Dendritic cell treated with granulocyte-macrophage colony-stimulating factor and Interleukin-4, amounts not matched to agents 40 ng/mL and 50 ng/mL, for 4 days (primary cell): ENCODE results near the gene ITGA3.
"Not testable (repeated sequence)": the region's sequence is repeated elsewhere in the genome, so short reads cannot be mapped to it uniquely, and the experiment has no call there.

ENCODE experiments used
- H3K27ac Mint-ChIP-seq: one replicate; pipeline ENCODE4 v1.8.0; 2022; ENCODE audit warnings: mild to moderate bottlenecking, mixed read lengths
- H3K27me3 Mint-ChIP-seq: one replicate; pipeline ENCODE4 v1.8.0; 2022; ENCODE audit warnings: mild to moderate bottlenecking, mixed read lengths
- H3K36me3 Mint-ChIP-seq: one replicate; pipeline ENCODE4 v1.8.0; 2022; ENCODE audit warnings: low read depth, mixed read lengths
- H3K4me1 Mint-ChIP-seq: one replicate; pipeline ENCODE4 v1.8.0; 2022; ENCODE audit warnings: low read depth, mixed read lengths
- H3K4me3 Mint-ChIP-seq: one replicate; pipeline ENCODE4 v1.8.0; 2022; ENCODE audit warnings: mild to moderate bottlenecking, moderate library complexity, mixed read lengths
- H3K9me3 Mint-ChIP-seq: one replicate; pipeline ENCODE4 v1.8.0; 2022; ENCODE audit warnings: mixed read lengths
- intact Hi-C: fragments of 100-400 bp; cut with micrococcal nuclease; formaldehyde crosslinking; loops from one replicate; pipeline ENCODE4 v1.15.0; 2022

The ITGA3 gene

DNA sequence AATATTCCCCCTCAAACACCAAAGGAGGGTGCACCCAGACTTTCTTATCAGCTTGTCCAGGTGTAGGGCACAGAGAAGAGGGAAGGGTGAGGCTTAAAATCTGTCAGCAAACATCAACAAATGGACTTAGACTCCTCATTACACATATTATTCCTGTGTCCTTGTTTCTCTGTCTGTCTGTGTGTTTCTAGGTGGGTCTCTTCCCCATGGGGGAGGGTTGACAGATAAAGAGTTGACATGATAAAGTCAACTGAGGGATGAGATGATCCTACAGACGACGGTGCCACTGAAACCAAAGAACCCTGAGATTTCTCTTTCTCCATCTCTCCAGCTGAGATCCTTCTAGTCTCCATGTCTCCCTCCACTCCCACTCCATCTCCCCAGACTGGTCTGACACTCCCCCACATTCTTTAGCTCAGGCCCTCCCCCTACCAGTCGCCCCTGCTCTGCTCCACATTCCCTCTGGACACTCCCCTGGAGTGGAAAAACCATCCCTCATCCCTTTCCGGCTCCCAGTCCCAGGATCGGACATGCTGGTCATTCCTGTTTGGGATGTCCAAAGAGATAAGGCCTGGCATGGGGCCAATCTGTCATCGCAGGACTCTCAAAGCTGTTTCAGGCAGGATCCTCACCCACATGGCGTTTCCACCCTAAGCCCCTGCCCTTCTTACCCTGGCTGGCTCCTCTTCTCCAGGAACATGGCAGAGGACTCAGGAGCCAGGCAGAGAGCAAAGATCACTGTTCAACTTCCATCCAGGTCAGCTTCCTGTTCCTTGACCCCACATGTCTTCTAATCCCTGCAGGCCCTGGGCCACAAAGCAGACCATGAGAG lies 2.9 kb upstream of the ITGA3 start:
- H3K4me1 Mint-ChIP-seq: peaks cover 35% of the 10 kb centered on the region
- intact Hi-C loops: no loop called here

GRCh38 chr17:50053654-50053960 lies 2.3 kb upstream of the ITGA3 start:
- H3K27me3 Mint-ChIP-seq: peaks cover 71% of the 10 kb centered on the region
- no peaks in the 10 kb centered on the region for H3K9me3 Mint-ChIP-seq
- peaks cover 35% of the 10 kb centered on the region for H3K4me1 Mint-ChIP-seq
- H3K4me3 Mint-ChIP-seq: no peak overlapping the region
- intact Hi-C loops: no loop called here
- H3K36me3 Mint-ChIP-seq: no peaks in the 10 kb centered on the region
- no peak overlapping the region for H3K27ac Mint-ChIP-seq

More for the DNA sequence above, 2.9 kb upstream of the ITGA3 start:
- Mint-ChIP-seq H3K27me3 (peaks cover 66% of the 10 kb centered on the region), H3K36me3 (no peaks in the 10 kb centered on the region), H3K9me3 (no peaks in the 10 kb centered on the region), H3K4me3 (no peak overlapping the region), H3K27ac (no peak overlapping the region)

DNA sequence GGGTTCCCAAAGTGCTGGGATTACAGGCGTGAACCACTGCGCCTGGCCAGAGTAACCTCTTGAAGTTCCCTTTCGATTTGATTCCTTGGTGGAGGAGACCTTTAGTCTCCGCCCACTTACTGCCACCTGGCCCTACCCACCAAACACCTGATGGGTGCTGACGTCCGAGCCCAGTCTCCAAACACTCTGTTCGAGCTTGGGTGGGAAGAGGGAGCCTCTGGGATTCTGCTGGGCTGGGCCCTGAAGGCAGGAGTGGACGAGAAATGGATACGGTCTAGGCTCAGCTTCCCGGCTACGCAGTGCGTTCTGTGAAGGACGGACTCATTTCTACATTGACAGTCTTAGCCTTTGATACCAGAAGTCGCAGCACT lies 870 bp upstream of the ITGA3 start:
- H3K4me1 Mint-ChIP-seq: peaks cover 35% of the 10 kb centered on the region
- peak overlapping the region; percentile 84 for H3K4me3 Mint-ChIP-seq
- H3K36me3 Mint-ChIP-seq: no peaks in the 10 kb centered on the region
- H3K27me3 Mint-ChIP-seq: peaks cover 77% of the 10 kb centered on the region
- H3K9me3 Mint-ChIP-seq: no peaks in the 10 kb centered on the region
- H3K27ac Mint-ChIP-seq: no peak overlapping the region
- intact Hi-C loops: no loop called here

DNA sequence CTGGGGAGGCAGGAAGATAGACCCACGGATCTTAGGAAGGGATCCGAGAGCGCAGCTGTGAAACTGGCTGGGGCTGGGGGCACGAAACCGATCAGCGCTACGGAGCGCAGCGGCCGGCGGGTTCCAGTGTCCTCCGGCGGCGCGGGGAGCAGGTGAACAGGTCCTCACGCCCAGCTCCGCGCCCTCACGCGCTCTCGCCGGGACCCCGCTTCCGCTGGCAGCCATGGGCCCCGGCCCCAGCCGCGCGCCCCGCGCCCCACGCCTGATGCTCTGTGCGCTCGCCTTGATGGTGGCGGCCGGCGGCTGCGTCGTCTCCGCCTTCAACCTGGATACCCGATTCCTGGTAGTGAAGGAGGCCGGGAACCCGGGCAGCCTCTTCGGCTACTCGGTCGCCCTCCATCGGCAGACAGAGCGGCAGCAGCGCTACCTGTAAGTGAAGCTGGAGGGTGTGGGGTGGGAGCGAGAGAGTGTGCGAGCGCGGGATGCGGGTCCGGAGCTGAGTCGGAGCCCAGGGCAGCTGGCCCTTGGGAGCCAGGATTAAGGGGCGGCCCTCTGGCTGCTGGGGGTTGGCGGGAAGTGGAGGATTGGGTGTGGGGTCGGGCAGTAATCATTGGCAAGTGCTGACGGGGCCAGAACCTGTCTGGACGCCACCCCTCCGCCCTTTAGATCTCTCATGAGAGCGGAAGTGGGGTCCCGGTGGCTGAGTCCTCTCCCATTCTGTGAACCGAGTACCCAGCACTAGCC lies 479 bp downstream of the ITGA3 start:
- Mint-ChIP-seq H3K4me1 (peaks cover 30% of the 10 kb centered on the region), H3K27ac (no peak overlapping the region), H3K36me3 (no peaks in the 10 kb centered on the region), H3K4me3 (peak overlapping the region; percentile 84), H3K27me3 (peaks cover 83% of the 10 kb centered on the region), H3K9me3 (no peaks in the 10 kb centered on the region)
- intact Hi-C loops: no loop called here

DNA sequence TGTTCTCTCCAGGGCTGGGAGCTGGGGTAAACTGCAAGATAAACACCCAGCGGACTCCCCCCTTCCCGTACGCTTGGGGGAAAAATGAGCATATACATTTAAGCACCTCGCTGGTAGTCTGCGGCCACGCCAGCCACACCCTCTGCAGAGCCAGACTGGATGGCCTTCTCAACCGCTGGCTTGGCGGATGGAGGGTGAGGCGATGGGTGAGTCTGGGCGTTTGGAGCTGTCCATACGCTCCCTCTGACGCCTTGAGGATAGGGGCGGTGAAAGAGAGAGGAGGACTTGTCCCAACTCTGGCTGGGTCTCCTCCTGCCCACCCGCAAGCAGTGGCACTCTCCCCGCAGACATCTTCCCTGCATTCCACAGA lies 1.0 kb downstream of the ITGA3 start:
- H3K36me3 Mint-ChIP-seq: no peaks in the 10 kb centered on the region
- H3K4me1 Mint-ChIP-seq: peaks cover 29% of the 10 kb centered on the region
- H3K27ac Mint-ChIP-seq: no peak overlapping the region
- peaks cover 83% of the 10 kb centered on the region for H3K27me3 Mint-ChIP-seq
- no peak overlapping the region for H3K4me3 Mint-ChIP-seq
- intact Hi-C loops: no loop called here
- no peaks in the 10 kb centered on the region for H3K9me3 Mint-ChIP-seq

DNA sequence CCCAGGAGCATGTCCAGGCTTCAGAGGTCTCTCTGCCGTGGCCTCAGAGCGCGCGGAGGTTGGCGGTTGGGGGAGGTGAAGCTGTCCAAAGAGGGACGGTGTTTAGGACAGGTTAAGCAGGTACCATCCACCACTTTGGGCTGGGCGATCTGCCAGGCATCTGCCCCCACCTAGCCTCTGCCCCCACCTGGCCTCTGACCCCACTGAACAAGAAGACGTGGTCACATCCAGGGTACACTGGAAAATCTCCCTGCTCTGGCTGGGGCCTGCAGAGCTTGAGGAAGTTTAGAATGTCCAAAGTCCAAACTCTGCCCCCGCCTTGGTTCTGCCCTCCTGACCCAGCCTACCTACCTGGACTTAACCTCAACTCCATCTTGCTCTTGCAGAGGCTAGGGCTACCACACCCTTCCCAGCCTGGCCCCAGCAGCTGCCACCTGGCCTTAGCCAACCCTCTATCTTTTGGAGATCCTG lies 1.6 kb downstream of the ITGA3 start:
- Mint-ChIP-seq H3K27me3 (peaks cover 77% of the 10 kb centered on the region), H3K4me3 (no peak overlapping the region), H3K27ac (no peak overlapping the region), H3K36me3 (no peaks in the 10 kb centered on the region), H3K4me1 (peaks cover 30% of the 10 kb centered on the region), H3K9me3 (no peaks in the 10 kb centered on the region)
- intact Hi-C loops: no loop called here

- peaks cover 36% of the 10 kb centered on the region for H3K4me1 Mint-ChIP-seq
- H3K27me3 Mint-ChIP-seq: peaks cover 70% of the 10 kb centered on the region
- no peak overlapping the region for H3K27ac Mint-ChIP-seq
- H3K36me3 Mint-ChIP-seq: no peaks in the 10 kb centered on the region
- H3K4me3 Mint-ChIP-seq: no peak overlapping the region
- H3K9me3 Mint-ChIP-seq: no peaks in the 10 kb centered on the region
- intact Hi-C loops: no loop called here
These were observed 2.5 kb downstream of the ITGA3 start for GRCh38 chr17:50058296-50058953.

DNA sequence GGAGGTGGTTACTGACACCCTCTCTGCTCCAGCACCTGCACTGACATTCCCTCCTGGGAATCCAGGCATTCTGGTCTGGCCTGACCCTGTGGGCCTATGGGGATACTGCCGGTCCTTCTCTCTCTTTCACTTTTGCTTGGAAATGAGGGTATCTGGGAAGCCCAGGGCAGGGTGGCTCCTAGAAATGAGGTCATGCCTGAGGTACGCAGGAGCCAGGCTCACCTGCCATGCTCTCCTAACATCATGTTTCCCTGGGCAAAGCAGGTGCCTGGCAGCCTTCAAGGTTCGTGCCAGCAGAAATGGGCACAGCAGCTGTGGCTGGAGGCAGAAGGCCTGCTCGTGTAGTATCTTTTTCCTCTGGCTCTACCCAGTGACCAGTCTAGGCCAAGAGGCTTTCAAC lies 3.3 kb downstream of the ITGA3 start:
- peaks cover 69% of the 10 kb centered on the region for H3K27me3 Mint-ChIP-seq
- no peaks in the 10 kb centered on the region for H3K9me3 Mint-ChIP-seq
- intact Hi-C loops: no loop called here
- no peaks in the 10 kb centered on the region for H3K36me3 Mint-ChIP-seq
- H3K4me1 Mint-ChIP-seq: peaks cover 45% of the 10 kb centered on the region
- H3K27ac Mint-ChIP-seq: no peak overlapping the region
- H3K4me3 Mint-ChIP-seq: no peak overlapping the region

GRCh38 chr17:50059759-50060273 lies 3.9 kb downstream of the ITGA3 start:
- intact Hi-C loops: no loop called here
- no peaks in the 10 kb centered on the region for H3K9me3 Mint-ChIP-seq
- no peak overlapping the region for H3K27ac Mint-ChIP-seq
- H3K36me3 Mint-ChIP-seq: no peaks in the 10 kb centered on the region
- H3K4me1 Mint-ChIP-seq: peaks cover 50% of the 10 kb centered on the region
- H3K4me3 Mint-ChIP-seq: no peak overlapping the region
- H3K27me3 Mint-ChIP-seq: peaks cover 67% of the 10 kb centered on the region

- Mint-ChIP-seq H3K9me3 (no peaks in the 10 kb centered on the region), H3K27ac (no peak overlapping the region), H3K27me3 (peaks cover 58% of the 10 kb centered on the region), H3K4me1 (peaks cover 43% of the 10 kb centered on the region), H3K4me3 (no peak overlapping the region), H3K36me3 (no peaks in the 10 kb centered on the region)
- intact Hi-C loops: no loop called here
These were observed 5.2 kb downstream of the ITGA3 start for GRCh38 chr17:50060951-50061712.

DNA sequence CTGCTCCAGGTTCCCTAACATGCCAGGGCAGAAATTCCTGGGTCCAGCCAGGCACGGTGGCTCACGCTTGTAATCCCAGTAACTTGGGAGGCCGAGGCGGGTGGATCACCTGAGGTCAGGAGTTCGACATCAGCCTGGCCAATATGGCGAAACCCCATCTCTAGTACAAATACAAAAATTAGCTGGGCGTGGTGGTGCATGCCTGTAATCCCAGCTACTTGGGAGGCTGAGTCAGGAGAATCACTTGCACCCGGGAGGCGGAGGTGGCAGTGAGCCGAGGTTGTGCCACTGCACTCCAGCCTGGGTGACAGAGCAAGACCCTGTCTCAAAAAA lies 5.8 kb downstream of the ITGA3 start:
- H3K4me3 Mint-ChIP-seq, H3K27ac Mint-ChIP-seq, H3K9me3 Mint-ChIP-seq, intact Hi-C loops, H3K36me3 Mint-ChIP-seq: not testable (repeated sequence)
- H3K27me3 Mint-ChIP-seq: peaks cover 55% of the 10 kb centered on the region
- peaks cover 39% of the 10 kb centered on the region for H3K4me1 Mint-ChIP-seq

DNA sequence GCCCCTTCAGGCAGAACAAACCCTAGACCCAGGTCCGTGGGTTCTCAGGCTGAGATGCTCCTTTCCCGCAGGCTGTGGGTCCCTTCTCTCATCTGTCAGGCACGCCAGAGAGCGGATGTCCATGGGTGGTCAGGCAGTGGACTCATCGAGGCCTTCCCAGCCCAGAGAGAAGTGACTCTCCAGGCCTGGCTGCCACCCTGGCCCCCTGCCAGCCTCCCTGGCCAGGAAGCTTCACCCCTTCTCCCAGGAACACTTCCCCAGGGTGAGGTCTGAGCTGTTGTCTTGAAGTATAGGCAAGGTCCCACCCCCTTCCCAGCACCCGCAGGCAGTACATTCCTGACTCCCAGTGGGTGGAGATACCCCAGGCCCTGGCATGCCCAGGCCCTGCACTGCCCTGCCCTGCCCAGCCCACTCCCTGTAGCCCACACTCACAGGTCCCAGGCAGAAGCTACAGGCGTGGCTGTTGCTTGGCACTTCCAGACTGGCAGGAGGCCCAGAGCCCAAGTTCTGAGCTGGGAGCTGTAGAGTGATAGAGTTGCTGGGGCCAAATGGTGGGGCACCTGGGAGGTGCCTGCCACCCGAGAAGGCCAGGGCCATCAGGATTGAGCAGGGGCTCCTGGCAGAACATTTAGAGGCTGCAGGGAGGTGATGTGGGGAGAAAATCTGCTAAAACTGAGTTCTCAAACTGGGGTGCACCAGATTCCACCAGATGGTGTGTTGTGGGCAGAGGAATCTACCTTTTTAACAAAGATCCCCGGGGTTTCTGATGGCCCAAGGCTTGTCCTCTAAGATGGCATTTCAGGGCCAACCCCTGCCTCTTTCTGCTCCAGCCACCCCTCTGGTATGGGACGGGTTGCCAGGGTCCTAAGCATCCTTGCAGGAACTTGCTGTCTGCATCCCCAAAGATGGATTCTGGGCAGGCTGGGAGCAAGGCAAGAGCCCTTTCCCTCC lies 6.7 kb downstream of the ITGA3 start:
- intact Hi-C loops: no loop called here
- Mint-ChIP-seq H3K4me1 (peaks cover 30% of the 10 kb centered on the region), H3K27ac (no peak overlapping the region), H3K9me3 (no peaks in the 10 kb centered on the region), H3K36me3 (no peaks in the 10 kb centered on the region), H3K27me3 (peaks cover 46% of the 10 kb centered on the region), H3K4me3 (no peak overlapping the region)
